GM12878 (cell line): Measurements from ENCODE around the gene TCERG1L. TPM values are rescaled to one million over a fixed set of nuclear protein-coding genes. Genes with fewer than 3 reads are reported as not detected.

Experiments used
- ATAC-seq: fragments of 200-7000 bp; cut with Tn5 transposase; 3 replicates; pipeline ENCODE4 v1.9.1; 2020; ENCODE audit warnings: mild to moderate bottlenecking, moderate library complexity
- BruUV-seq: library from RNA; stranded (reverse); fragments of 400-500 nt; replicated peaks from 2 replicates; lab custom pipeline; 2021; lab: Mats Ljungman, UMichigan
- CTCF ChIA-PET: fragments of 300-600 bp; sonication (Branson Sonifier 250); formaldehyde crosslinking; extraction: SDS; loops from one replicate; lab custom pipeline; 2021; ENCODE audit warnings: inconsistent platforms; lab: Yijun Ruan, JAX
- POLR2A ChIA-PET: fragments of 350-600 bp; formaldehyde crosslinking; extraction: SDS; loops from one replicate; lab custom pipeline; 2021; ENCODE audit warnings: inconsistent platforms; lab: Charles Lee
- RAD21 ChIA-PET: fragments of 300-600 bp; sonication (Branson Sonifier 250); formaldehyde crosslinking; loops from one replicate; lab custom pipeline; 2023; ENCODE audit warnings: antibody characterized with exemption; ENCODE audit not compliant: unreplicated experiment; lab: Charles Lee
- SMC1A ChIA-PET: fragments of 300-600 bp; sonication (Branson Sonifier 250); formaldehyde crosslinking; loops from one replicate; lab custom pipeline; 2023; ENCODE audit not compliant: unreplicated experiment, uncharacterized antibody; lab: Charles Lee
- DNase-seq: peaks from one replicate; pipeline ENCODE4 v3.0.0-alpha.2; 2011; ENCODE audit warnings: low read depth, low spot score
- FAIRE-seq: peaks from 3 replicates; lab custom pipeline; 2011; peaks lifted over from hg19 to GRCh38; lab: Jason Lieb, UNC
- H2AFZ ChIP-seq: 2 replicates; pipeline ENCODE4 v1.6.0; 2011; ENCODE audit warnings: low read depth, low read length, control low read depth; ENCODE audit not compliant: control insufficient read depth
- H3K27ac ChIP-seq: 2 replicates; pipeline ENCODE4 v1.5.1; 2011; ENCODE audit warnings: control low read depth; ENCODE audit not compliant: control insufficient read depth, insufficient read depth
- H3K27me3 ChIP-seq, 2 experiments: replicated peaks in 1 of 2; 2 replicates each; pipeline versions ENCODE4 v1.6.0 to v1.6.1; 2011; ENCODE audit warnings: low read length in 1 of 2; ENCODE audit not compliant: control insufficient read depth in 2 of 2, insufficient read depth in 2 of 2
- H3K36me3 ChIP-seq, 2 experiments: 2 replicates each; pipeline ENCODE4 v1.5.1; 2011; ENCODE audit warnings: low read length in 1 of 2; ENCODE audit not compliant: control insufficient read depth in 2 of 2, insufficient read depth in 2 of 2
- H3K4me1 ChIP-seq: 2 replicates; pipeline ENCODE4 v1.6.1; 2011; ENCODE audit warnings: mild to moderate bottlenecking, low read length, moderate library complexity, mixed read lengths; ENCODE audit not compliant: control insufficient read depth, insufficient read depth
- H3K4me2 ChIP-seq: 2 replicates; pipeline ENCODE4 v1.6.0; 2011; ENCODE audit warnings: control low read depth; ENCODE audit not compliant: control insufficient read depth, insufficient read depth
- H3K4me3 ChIP-seq: fragments of 200-600 bp; sonication (generic); 2 replicates; pipeline ENCODE4 v1.5.1; 2016
- H3K79me2 ChIP-seq: 2 replicates; pipeline ENCODE4 v1.6.0; 2011; ENCODE audit warnings: low read length; ENCODE audit not compliant: control insufficient read depth, insufficient read depth
- H3K9ac ChIP-seq: 2 replicates; pipeline ENCODE4 v1.8.0; 2011; ENCODE audit warnings: low read length, control low read depth, mixed read lengths; ENCODE audit not compliant: control insufficient read depth, insufficient read depth
- H3K9me3 ChIP-seq: replicated peaks from 3 replicates; pipeline ENCODE4 v1.5.1; 2011; ENCODE audit warnings: mild to moderate bottlenecking, low read length; ENCODE audit not compliant: control insufficient read depth, insufficient read depth
- H4K20me1 ChIP-seq: 2 replicates; pipeline ENCODE4 v1.6.0; 2011; ENCODE audit not compliant: control insufficient read depth, insufficient read depth
- BMI1 ChIP-seq: fragments of 450-650 bp; IDR thresholded peaks from 2 replicates; pipeline ENCODE4 v1.6.1; 2016; ENCODE audit warnings: mild to moderate bottlenecking, moderate library complexity, borderline replicate concordance
- CEBPZ ChIP-seq: fragments of 150-350 bp; IDR thresholded peaks from 2 replicates; pipeline ENCODE4 v1.6.1; 2016; ENCODE audit warnings: low read depth, low read length
- CREM ChIP-seq: IDR thresholded peaks from 2 replicates; pipeline ENCODE4 v1.6.1; 2014; ENCODE audit warnings: antibody characterized with exemption, low read depth
- NFXL1 ChIP-seq: fragments of 450-650 bp; IDR thresholded peaks from 2 replicates; pipeline ENCODE4 v1.6.1; 2017; ENCODE audit warnings: antibody characterized with exemption, mild to moderate bottlenecking, borderline replicate concordance
- NR2C1 ChIP-seq: fragments of 450-650 bp; IDR thresholded peaks from 2 replicates; pipeline ENCODE4 v1.6.1; 2017; ENCODE audit warnings: antibody characterized with exemption, mild to moderate bottlenecking, moderate library complexity
- PKNOX1 ChIP-seq: fragments of 450-650 bp; IDR thresholded peaks from 2 replicates; pipeline ENCODE4 v1.6.1; 2016; ENCODE audit warnings: mild to moderate bottlenecking
- POLR2A ChIP-seq: IDR thresholded peaks from 2 replicates; pipeline ENCODE4 v1.6.1; 2011; ENCODE audit warnings: low read depth, mild to moderate bottlenecking, low read length
- REST ChIP-seq: IDR thresholded peaks from 2 replicates; pipeline ENCODE4 v1.6.1; 2012; ENCODE audit warnings: mild to moderate bottlenecking, low read depth, low read length
- RFX5 ChIP-seq: IDR thresholded peaks from 2 replicates; pipeline ENCODE4 v1.6.1; 2011; ENCODE audit warnings: low read depth, low read length, improper control_type of control experiment
- SKIL ChIP-seq: fragments of 450-650 bp; IDR thresholded peaks from 2 replicates; pipeline ENCODE4 v1.6.1; 2017; ENCODE audit warnings: mild to moderate bottlenecking, low read depth, inconsistent platforms; ENCODE audit not compliant: poor library complexity, severe bottlenecking
- ZBTB11 ChIP-seq: fragments of 450-650 bp; formaldehyde crosslinking; IDR thresholded peaks from 2 replicates; pipeline ENCODE4 v1.5.0; 2022; ENCODE audit warnings: mild to moderate bottlenecking, missing genetic modification characterization
- WGBS: methylation state at CpG from one replicate; pipeline ENCODE4 v1.1.6; 2016; ENCODE audit warnings: low lambda C conversion rate; ENCODE audit not compliant: insufficient replicate concordance, insufficient coverage; ENCODE audit errors: missing lambda C conversion rate; 5-methylcytosine and 5-hydroxymethylcytosine counted together
- in situ Hi-C: fragments of 300-500 bp; cut with MboI; formaldehyde crosslinking; loops from 9 replicates; pipeline ENCODE4 v1.14.3; 2018; ENCODE audit warnings: mixed read lengths
- intact Hi-C: fragments of 100-400 bp; cut with micrococcal nuclease; formaldehyde crosslinking; loops from one replicate; pipeline ENCODE4 v1.14.2; 2022; ENCODE audit not compliant: unreplicated experiment
- polyA plus RNA-seq, 11 experiments: library from polyadenylated mRNA; depleted of rRNA in 4 of 11; unstranded in 6 of 11; stranded (reverse) in 5 of 11; fragments of >200 nt; fragmentation: Nextera tagmentation in 4 of 11; fragmentation: Illumina TruSeq in 1 of 11; extraction: Ambion mirVana in 4 of 11; extraction: Trizol in 1 of 11; gene quantifications; 1 replicate in 1 of 11; 2 replicates in 10 of 11; pipeline versions ENCODE4 v1.2.1 to v1.2.3, GENCODE V29; 2011 to 2016; ENCODE audit warnings: inconsistent platforms in 2 of 11, missing spikeins in 2 of 11, low read depth in 1 of 11
- total RNA-seq, 4 experiments: library from RNA; depleted of rRNA in 3 of 4; stranded (reverse); fragments of >200 nt in 3 of 4; fragmentation: Illumina TruSeq in 1 of 4; extraction: Trizol in 1 of 4; gene quantifications; 2 replicates each; pipeline versions ENCODE4 v1.2.1 to v1.2.3, GENCODE V29; 2013 to 2021

Gene TCERG1L
- total and polyA plus RNA-seq, 10 of the 15 experiments (the other 5 are each of a cell fraction or from before 2014, with no cell fraction given) = not detected

GRCh38 chr10:131068760-131069159, 242.8 kb downstream of the TCERG1L start:
- FAIRE-seq = no peak
- no peaks in the 10 kb centered on the region for H3K79me2 ChIP-seq
- no peak for ATAC-seq
- in situ Hi-C loops = no loop called here
- no peak overlapping the region for H3K4me3 ChIP-seq
- intact Hi-C loops = no loop called here
- ChIA-PET CTCF (no interaction called here), SMC1A (interaction anchor here (0.7 kb wide), 1 partner anchor 22 kb away, joined by 4 read pairs; no protein-coding TSS in a partner anchor), RAD21 (no interaction called here), POLR2A (no interaction called here)
- no peak for DNase-seq
- H2AFZ ChIP-seq = no peak overlapping the region
- H3K9ac ChIP-seq = no peak overlapping the region
- no peaks in the 10 kb centered on the region for H3K36me3 ChIP-seq
- H3K9me3 ChIP-seq = no peaks in the 10 kb centered on the region; the same call in 2 of the 3 replicates
- no peak overlapping the region for H3K27ac ChIP-seq
- no peaks in the 10 kb centered on the region for H3K4me1 ChIP-seq
- no TSS peak for BruUV-seq
- no peaks in the 10 kb centered on the region for H3K27me3 ChIP-seq
- no peaks in the 10 kb centered on the region for H4K20me1 ChIP-seq
- 22% methylated on average over 6 of the region's 6 CpGs for WGBS
- no peak overlapping the region for H3K4me2 ChIP-seq
- no peak for TF ChIP-seq CREM
- no peak for TF ChIP-seq ZBTB11
- no peak for TF ChIP-seq RFX5
- no peak for TF ChIP-seq NR2C1
- no peak for TF ChIP-seq SKIL
- TF ChIP-seq POLR2A = no peak
- TF ChIP-seq BMI1 = no peak
- TF ChIP-seq PKNOX1 = no peak
- TF ChIP-seq CEBPZ = no peak
- no peak for TF ChIP-seq REST
- TF ChIP-seq NFXL1 = no peak
